Activated T-helper 2 cell treated with anti-CD3 and anti-CD28 coated beads, Interferon-gamma antibody, Interleukin-2, Interleukin-4, amounts not matched to agents 10 μg/mL and 5 μg/mL and 100 μg/mL, durations not matched to agents 14 hours and 24 hours and 36 hours (primary cell): ENCODE results near the gene NELL1. TPM values are rescaled to one million over a fixed set of nuclear protein-coding genes. Genes with fewer than 3 reads are reported as not detected.
"Not testable (repeated sequence)": the region's sequence is repeated elsewhere in the genome, so short reads cannot be mapped to it uniquely, and the experiment has no call there.

ENCODE experiments used
- DNase-seq: peaks from one replicate; pipeline ENCODE4 v3.0.0; 2021; ENCODE audit warnings: low spot score
- H3K27ac Mint-ChIP-seq: one replicate; pipeline ENCODE4 v1.8.0; 2021; ENCODE audit warnings: mixed read lengths
- H3K27me3 Mint-ChIP-seq: one replicate; pipeline ENCODE4 v1.8.0; 2021; ENCODE audit warnings: low read depth, mixed read lengths
- H3K36me3 Mint-ChIP-seq: one replicate; pipeline ENCODE4 v1.8.0; 2021; ENCODE audit warnings: low read depth, mixed read lengths
- H3K4me1 Mint-ChIP-seq: one replicate; pipeline ENCODE4 v1.8.0; 2021; ENCODE audit warnings: low read depth, mixed read lengths
- H3K4me3 Mint-ChIP-seq: one replicate; pipeline ENCODE4 v1.8.0; 2021; ENCODE audit warnings: low read depth, mild to moderate bottlenecking, moderate library complexity, mixed read lengths
- H3K9me3 Mint-ChIP-seq: one replicate; pipeline ENCODE4 v1.8.0; 2021; ENCODE audit warnings: mixed read lengths
- intact Hi-C: fragments of 100-400 bp; cut with micrococcal nuclease; formaldehyde crosslinking; loops from one replicate; pipeline ENCODE4 v1.15.1; 2023
- total RNA-seq: library from RNA; stranded (reverse); gene quantifications from 2 replicates; pipeline ENCODE4 v1.2.3, GENCODE V29; 2022

Gene NELL1
- total RNA-seq, 1 donor from 2014 or later = 0.07 TPM

DNA sequence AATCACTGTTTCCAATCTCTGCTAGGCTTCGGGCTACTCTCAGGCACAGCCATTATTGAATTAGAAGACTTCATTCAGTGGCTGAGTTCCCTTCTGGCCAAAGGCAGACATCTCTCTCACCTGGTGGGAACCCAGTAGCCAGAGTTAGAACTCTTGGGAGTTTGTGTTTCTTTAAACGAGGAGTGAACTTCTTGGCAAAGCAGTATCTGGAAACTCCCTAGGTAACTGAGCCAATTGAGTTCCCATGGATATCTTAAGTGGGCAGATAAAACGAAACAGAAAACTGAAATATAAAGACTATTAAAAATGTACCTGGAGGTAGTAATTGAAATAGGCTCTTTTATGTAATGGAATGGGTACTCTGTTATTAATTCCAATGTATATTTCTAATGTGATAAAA lies 125.6 kb downstream of the NELL1 start:
- Mint-ChIP-seq H3K27ac (no peak overlapping the region), H3K4me1 (no peaks in the 10 kb centered on the region), H3K4me3 (no peak overlapping the region), H3K27me3 (no peaks in the 10 kb centered on the region), H3K9me3 (no peaks in the 10 kb centered on the region), H3K36me3 (no peaks in the 10 kb centered on the region)
- DNase-seq = no peak
- intact Hi-C loops = no loop called here

DNA sequence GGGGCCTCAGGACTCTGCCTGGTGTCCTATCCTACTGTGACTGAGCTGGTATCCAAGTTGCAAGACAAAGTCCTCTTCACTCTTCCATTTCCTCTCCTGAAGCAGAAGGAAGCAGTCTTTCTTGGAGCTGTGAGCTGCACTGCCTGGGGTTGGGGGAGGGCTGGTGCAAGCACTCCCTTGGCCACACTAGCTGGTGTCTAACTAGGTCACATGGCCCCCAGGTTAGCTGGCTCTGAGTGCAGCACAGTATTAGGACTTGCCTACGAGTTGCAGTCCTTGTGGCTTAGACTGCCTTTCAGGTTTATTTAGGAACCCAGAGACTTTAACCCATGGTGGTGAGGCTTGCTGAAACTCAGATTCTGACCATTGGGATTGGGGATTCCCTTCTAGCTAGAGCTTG lies 138.9 kb downstream of the NELL1 start:
- no peak for DNase-seq
- Mint-ChIP-seq H3K4me3 (no peak overlapping the region), H3K9me3 (peaks cover 26% of the 10 kb centered on the region), H3K27me3 (no peaks in the 10 kb centered on the region), H3K36me3 (no peaks in the 10 kb centered on the region), H3K4me1 (no peaks in the 10 kb centered on the region), H3K27ac (no peak overlapping the region)
- intact Hi-C loops = no loop called here

DNA sequence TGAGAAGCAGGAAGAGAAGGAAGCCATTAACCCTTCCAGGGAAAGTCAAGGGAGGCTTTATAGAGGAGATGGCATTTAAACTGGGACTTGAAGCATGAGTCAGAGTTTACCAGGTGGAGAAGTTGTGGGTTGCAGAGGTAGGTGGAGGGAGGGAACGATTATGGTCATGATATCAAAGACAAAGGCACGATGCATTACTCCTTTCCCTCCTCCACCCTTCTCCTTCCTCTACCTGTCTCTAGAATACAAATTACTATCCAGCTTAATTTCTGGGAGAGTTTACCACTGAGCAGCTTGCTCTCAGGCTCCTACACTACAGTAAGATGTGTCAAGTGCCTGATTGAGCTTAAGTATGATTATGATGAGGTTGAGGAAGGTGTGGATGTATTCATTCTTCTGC lies 151.7 kb downstream of the NELL1 start:
- Mint-ChIP-seq H3K36me3 (no peaks in the 10 kb centered on the region), H3K27me3 (no peaks in the 10 kb centered on the region), H3K9me3 (no peaks in the 10 kb centered on the region), H3K27ac (no peak overlapping the region), H3K4me1 (no peaks in the 10 kb centered on the region), H3K4me3 (no peak overlapping the region)
- no peak for DNase-seq
- intact Hi-C loops = no loop called here

DNA sequence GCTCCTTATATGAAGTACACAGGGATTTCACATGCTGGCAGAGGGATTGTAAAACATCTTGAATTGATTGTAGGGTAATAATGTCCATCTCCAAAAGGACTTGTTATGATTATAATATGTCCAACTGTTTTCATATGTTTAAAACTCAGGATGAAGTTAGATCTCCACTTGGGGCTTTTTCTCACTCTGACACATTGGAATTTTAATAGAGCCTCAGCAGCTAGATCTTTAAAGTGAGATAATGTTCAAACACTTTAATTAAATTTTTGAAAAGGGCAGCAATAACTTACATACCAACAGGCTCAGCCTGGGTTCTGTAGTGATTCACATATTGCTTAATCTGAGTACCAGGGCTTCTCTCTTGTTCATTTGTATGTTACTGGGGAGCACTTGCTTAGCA lies 152.1 kb downstream of the NELL1 start:
- no peak for DNase-seq
- Mint-ChIP-seq H3K4me1 (no peaks in the 10 kb centered on the region), H3K4me3 (no peak overlapping the region), H3K36me3 (no peaks in the 10 kb centered on the region), H3K9me3 (no peaks in the 10 kb centered on the region), H3K27ac (no peak overlapping the region), H3K27me3 (no peaks in the 10 kb centered on the region)
- intact Hi-C loops = no loop called here

DNA sequence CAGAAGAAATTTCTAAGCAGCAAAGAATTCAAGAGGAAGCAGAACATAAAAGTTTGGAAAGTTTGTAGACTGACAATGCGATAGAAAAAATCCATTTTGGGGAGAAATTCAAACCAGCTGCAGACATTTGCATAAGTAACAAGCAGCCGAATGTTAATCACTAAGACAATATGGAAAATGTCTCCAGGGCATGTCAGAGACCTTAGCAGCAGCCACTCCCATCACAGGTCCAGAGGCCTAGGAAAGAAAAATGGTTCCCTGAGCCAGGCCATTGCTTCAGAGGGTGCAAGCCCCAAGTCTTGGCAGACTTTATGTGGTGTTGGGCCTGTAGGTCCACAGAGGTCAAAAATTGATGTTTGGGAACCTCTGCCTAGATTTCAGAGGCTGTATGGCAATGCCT lies 155.4 kb downstream of the NELL1 start:
- Mint-ChIP-seq H3K4me1 (no peaks in the 10 kb centered on the region), H3K4me3 (no peak overlapping the region), H3K9me3 (no peaks in the 10 kb centered on the region), H3K36me3 (no peaks in the 10 kb centered on the region), H3K27ac (no peak overlapping the region), H3K27me3 (no peaks in the 10 kb centered on the region)
- intact Hi-C loops = no loop called here
- DNase-seq = no peak

DNA sequence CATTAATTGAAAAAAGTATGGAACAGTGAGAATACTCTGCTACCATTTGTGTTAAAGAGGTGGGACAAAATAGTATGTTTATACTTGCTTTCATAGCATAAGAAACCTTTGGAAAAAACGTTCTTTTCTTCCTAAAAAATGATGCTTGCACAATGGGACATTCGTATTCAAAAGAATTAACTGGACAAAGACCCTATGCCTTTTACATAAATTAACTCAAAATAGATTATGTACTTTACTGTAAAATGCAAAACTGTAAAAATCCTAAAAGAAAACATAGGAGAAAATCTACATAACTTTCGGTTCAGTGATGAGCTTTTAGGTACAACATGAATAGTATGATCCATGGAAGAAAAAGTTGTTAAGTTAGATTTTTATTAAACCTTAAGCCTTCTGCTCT lies 166.2 kb downstream of the NELL1 start:
- Mint-ChIP-seq H3K4me1 (no peaks in the 10 kb centered on the region), H3K4me3 (no peak overlapping the region), H3K36me3 (no peaks in the 10 kb centered on the region), H3K27me3 (no peaks in the 10 kb centered on the region), H3K9me3 (no peaks in the 10 kb centered on the region), H3K27ac (no peak overlapping the region)
- intact Hi-C loops = no loop called here
- DNase-seq = no peak

DNA sequence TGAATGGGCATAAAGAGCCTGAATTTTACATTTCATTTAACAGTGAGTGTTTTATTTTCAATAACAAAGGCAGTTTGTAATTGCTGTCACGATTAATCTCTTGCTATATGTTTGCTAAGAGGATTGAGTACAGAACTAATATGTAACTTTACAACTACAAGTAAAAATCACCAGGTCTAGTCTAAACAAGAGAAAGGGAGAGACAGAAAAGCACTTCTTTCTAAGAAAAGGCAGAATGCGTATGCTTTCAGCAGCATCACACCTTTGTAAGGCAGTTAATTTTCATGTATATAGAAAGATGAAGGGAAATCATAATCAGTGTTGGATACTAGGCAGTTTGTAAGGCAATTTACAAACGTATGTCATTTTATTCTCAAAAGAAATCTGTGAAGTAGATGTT lies 169.8 kb downstream of the NELL1 start:
- intact Hi-C loops = no loop called here
- no peak for DNase-seq
- Mint-ChIP-seq H3K4me1 (no peaks in the 10 kb centered on the region), H3K27me3 (no peaks in the 10 kb centered on the region), H3K9me3 (no peaks in the 10 kb centered on the region), H3K27ac (no peak overlapping the region), H3K36me3 (no peaks in the 10 kb centered on the region), H3K4me3 (no peak overlapping the region)

DNA sequence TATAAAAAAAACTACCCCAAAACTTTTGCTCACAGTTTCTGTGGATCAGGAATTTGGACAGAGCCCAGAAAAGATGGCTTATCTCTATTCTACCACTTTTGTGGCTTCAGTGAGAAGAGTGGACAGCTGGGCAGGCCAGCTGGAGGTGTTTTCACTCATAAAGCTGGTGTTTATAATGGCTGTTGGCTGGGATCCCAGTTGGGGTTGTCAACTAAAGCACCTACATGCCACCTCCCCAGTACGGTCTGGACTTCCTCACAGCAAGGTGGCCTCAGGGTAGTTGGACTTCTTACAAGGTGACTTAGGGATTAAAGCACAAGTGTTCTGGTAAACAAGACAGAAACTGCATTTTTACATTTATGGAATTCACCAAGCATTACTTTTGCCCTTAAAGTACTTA lies 171.0 kb downstream of the NELL1 start:
- no peaks in the 10 kb centered on the region for H3K4me1 Mint-ChIP-seq
- no peak overlapping the region for H3K27ac Mint-ChIP-seq
- H3K9me3 Mint-ChIP-seq = no peaks in the 10 kb centered on the region
- no peaks in the 10 kb centered on the region for H3K36me3 Mint-ChIP-seq
- H3K27me3 Mint-ChIP-seq = no peaks in the 10 kb centered on the region
- intact Hi-C loops = no loop called here
- no peak for DNase-seq
- no peak overlapping the region for H3K4me3 Mint-ChIP-seq

DNA sequence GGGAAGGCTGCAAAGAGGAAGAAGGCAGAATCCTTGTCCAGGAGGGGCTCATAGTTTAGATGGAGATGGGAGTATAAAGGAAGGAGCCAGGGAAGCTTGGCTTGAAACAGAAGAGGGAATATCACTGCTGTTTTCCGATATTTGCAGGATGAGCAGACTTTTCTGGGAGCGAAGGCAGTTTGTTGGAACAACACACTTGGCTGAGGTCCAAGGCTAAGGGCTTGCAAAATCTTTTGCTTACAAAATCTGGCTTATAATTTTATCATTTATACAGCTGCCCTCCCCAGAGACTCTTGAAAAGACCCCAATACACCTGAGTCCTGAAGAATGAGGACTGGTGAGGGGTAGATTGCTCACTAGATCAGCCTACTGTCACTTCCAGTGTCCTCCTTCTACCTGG lies 174.8 kb downstream of the NELL1 start:
- no peak for DNase-seq
- Mint-ChIP-seq H3K9me3 (no peaks in the 10 kb centered on the region), H3K27ac (no peak overlapping the region), H3K27me3 (no peaks in the 10 kb centered on the region), H3K36me3 (no peaks in the 10 kb centered on the region), H3K4me3 (no peak overlapping the region), H3K4me1 (no peaks in the 10 kb centered on the region)
- intact Hi-C loops = no loop called here

DNA sequence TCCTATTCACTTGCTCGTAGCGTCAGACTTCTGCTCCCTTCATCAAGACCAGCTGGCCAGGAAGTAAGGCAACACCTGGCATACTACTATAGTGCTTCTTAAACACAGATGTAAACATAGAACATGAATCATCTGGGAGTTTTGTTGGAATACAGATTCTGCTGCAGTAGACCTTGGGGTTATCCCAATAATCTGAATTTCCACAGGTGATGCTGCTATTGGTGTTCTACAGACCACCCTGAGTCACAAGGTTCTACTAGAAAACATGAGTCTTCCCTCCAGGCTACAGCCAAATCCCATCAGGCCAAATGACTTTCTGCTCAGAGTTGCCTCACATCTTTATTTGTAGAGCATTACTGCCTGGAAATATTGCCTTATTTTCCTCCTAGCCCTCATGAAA lies 175.2 kb downstream of the NELL1 start:
- intact Hi-C loops = no loop called here
- no peak overlapping the region for H3K4me3 Mint-ChIP-seq
- H3K9me3 Mint-ChIP-seq = no peaks in the 10 kb centered on the region
- DNase-seq = no peak
- no peaks in the 10 kb centered on the region for H3K27me3 Mint-ChIP-seq
- no peak overlapping the region for H3K27ac Mint-ChIP-seq
- no peaks in the 10 kb centered on the region for H3K36me3 Mint-ChIP-seq
- H3K4me1 Mint-ChIP-seq = no peaks in the 10 kb centered on the region

DNA sequence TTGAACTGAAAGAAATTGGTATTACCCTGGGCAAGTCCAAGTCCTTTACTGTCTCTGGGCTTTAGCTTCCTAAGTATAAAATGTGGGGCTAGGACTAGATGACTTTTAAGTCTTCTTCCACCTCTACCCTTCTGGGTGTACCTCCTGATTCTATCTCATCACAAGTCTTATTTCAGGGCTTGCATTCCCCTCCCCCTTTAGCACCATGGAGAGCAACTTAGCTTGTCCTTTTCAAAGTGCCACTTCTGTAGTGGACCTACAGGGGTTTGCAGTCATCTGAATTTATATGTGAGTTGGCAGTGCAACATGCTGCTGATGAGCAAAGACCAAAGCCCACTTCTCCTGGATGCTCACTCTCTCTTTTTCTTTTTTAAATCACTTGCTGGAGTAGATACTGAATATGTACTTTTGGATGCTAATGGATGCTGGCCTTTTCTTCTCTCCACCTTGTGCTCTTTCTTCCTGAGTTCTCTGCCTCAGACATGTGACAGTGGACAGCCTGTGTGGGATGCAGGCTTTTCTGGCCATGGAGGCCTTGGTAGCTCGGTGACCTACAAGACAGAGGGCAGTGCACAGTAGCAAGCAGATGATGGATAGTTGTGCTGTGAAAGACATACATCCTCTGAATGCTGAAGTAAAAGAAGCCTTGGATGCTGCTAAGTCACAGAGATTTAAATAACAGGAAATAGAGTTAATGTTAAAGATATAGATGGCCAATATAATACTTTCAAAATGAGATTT lies 185.0 kb downstream of the NELL1 start:
- no peak for DNase-seq
- Mint-ChIP-seq H3K4me1 (no peaks in the 10 kb centered on the region), H3K27me3 (no peaks in the 10 kb centered on the region), H3K4me3 (no peak overlapping the region), H3K36me3 (no peaks in the 10 kb centered on the region), H3K9me3 (peaks cover 3% of the 10 kb centered on the region), H3K27ac (no peak overlapping the region)
- intact Hi-C loops = no loop called here

DNA sequence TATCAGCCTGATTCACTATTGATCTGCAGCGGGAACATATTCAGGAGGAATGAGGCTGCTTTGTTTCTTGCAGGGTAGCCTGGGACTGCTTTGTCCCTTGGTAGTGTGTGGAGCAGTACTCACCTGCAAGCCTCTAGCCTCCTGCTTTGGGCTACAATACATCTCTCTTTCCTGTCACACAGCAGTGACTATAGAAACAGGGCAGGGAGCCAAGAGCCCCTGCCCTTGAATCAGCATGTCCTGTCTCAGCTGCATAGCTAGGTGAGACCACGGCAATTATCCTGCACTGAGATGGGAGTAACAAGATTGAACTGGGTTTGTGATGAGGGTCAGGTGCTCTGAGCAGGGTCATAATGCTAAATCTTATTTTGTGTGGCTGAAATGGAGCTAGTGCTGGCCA lies 191.9 kb downstream of the NELL1 start:
- H3K9me3 Mint-ChIP-seq = no peaks in the 10 kb centered on the region
- intact Hi-C loops = no loop called here
- DNase-seq = no peak
- no peaks in the 10 kb centered on the region for H3K36me3 Mint-ChIP-seq
- H3K4me1 Mint-ChIP-seq = no peaks in the 10 kb centered on the region
- no peak overlapping the region for H3K4me3 Mint-ChIP-seq
- H3K27me3 Mint-ChIP-seq = no peaks in the 10 kb centered on the region
- no peak overlapping the region for H3K27ac Mint-ChIP-seq

DNA sequence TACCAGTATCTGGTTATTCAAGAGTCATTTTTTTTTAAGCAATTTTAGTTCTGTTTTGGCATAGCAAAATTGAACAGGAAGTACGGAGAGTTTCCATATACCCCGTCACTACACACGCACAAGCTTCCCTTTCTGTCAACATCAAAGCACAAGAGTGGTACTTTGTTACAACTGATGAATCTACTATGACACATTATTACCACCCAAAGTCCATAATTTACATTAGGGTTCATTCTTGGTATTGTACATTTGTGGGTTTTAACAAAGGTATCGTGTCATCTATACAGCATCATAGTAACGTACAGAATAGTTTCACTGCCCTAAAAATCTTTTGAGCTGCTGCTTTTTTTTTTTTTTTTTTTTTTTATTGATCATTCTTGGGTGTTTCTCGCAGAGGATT lies 192.9 kb downstream of the NELL1 start:
- H3K4me1 Mint-ChIP-seq, H3K9me3 Mint-ChIP-seq, H3K36me3 Mint-ChIP-seq, DNase-seq, intact Hi-C loops, H3K27ac Mint-ChIP-seq, H3K4me3 Mint-ChIP-seq, H3K27me3 Mint-ChIP-seq: not testable (repeated sequence)

DNA sequence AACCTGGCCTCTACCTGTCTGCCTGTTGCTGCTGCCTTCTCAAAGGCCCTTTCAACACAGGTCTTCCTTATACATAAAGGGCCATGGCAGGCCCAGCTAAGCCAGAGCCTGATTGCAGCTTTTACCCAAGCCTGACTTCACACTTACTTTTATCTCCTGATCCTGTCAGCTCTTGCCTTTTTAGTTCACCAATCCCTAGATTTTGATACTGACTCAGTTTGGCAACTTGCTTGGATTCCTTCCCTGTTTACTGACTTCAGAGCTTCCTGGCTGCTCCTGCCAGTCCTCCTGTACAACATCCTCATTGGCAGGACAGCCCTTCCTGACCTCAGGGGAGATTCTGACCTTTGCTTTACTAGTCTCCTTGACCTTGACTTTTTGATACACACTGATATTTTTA lies 195.2 kb downstream of the NELL1 start:
- Mint-ChIP-seq H3K36me3 (no peaks in the 10 kb centered on the region), H3K27me3 (no peaks in the 10 kb centered on the region), H3K4me3 (no peak overlapping the region), H3K27ac (no peak overlapping the region), H3K4me1 (no peaks in the 10 kb centered on the region), H3K9me3 (no peaks in the 10 kb centered on the region)
- intact Hi-C loops = no loop called here
- no peak for DNase-seq
